HEK293T (cell line): Measurements from ENCODE around the gene SLX4IP.
"Not testable (repeated sequence)": the region's sequence is repeated elsewhere in the genome, so short reads cannot be mapped to it uniquely, and the experiment has no call there.

ENCODE experiments used
- HDGF ChIP-seq: fragments of 450-650 bp; IDR thresholded peaks from 2 replicates; pipeline ENCODE4 v1.6.1; 2017; ENCODE audit warnings: antibody characterized with exemption, borderline replicate concordance
- NFRKB ChIP-seq: fragments of 450-650 bp; IDR thresholded peaks from 2 replicates; pipeline ENCODE4 v1.6.1; 2016; ENCODE audit warnings: mild to moderate bottlenecking, moderate library complexity
- SUZ12 ChIP-seq: fragments of 450-650 bp; IDR thresholded peaks from 2 replicates; pipeline ENCODE4 v1.6.1; 2016; ENCODE audit warnings: mild to moderate bottlenecking

DNA sequence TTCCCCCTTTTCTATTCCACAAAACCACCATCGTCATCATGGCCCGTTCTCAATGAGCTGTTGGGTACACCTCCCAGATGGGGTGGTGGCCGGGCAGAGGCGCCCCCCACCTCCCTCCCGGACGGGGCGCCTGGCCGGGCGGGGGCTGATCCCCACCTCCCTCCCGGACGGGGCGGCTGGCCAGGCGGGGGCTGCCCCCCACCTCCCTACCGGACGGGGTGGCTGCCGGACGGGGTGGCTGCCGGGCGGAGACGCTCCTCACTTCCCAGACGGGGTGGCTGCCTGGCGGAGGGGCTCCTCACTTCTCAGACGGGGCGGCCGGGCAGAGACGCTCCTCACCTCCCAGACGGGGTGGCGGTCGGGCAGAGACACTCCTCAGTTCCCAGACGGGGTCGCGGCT, 40.4 kb upstream of the SLX4IP start:
- not testable (repeated sequence) for TF ChIP-seq SUZ12, NFRKB, HDGF
